HepG2 (cell line): ENCODE measurements around the gene APOM. TPM values are rescaled to one million over a fixed set of nuclear protein-coding genes. Genes with fewer than 3 reads are reported as not detected.
A peak's percentile ranks its signal among the peaks of the same experiment; 100 is the strongest.

Experiments used
- ARNT2 ChIP-seq: sonication (generic); formaldehyde crosslinking; IDR thresholded peaks from 2 replicates; pipeline ENCODE4 v1.8.0; 2022; ENCODE audit warnings: mild to moderate bottlenecking, low read depth, missing genetic modification reagents, moderate library complexity
- ATF1 ChIP-seq: IDR thresholded peaks from 2 replicates; pipeline ENCODE4 v1.6.1; 2016; ENCODE audit warnings: mild to moderate bottlenecking, control low read depth
- CCAR2 ChIP-seq: fragments of 200-400 bp; formaldehyde crosslinking; optimal IDR thresholded peaks from 2 replicates; pipeline ENCODE3; 2018; ENCODE audit warnings: low read depth, mild to moderate bottlenecking, low read length, moderate library complexity
- KLF9 ChIP-seq: IDR thresholded peaks from 2 replicates; pipeline ENCODE4 v1.6.1; 2016; ENCODE audit warnings: low read depth
- MAFF ChIP-seq: IDR thresholded peaks from 2 replicates; pipeline ENCODE4 v1.6.1; 2011; ENCODE audit warnings: low read depth, low read length, improper control_type of control experiment
- PCBP2 ChIP-seq: fragments of 200-400 bp; formaldehyde crosslinking; optimal IDR thresholded peaks from 2 replicates; pipeline ENCODE3; 2018; ENCODE audit warnings: low read length, low read depth; ENCODE audit not compliant: poor library complexity, severe bottlenecking
- RELA ChIP-seq: sonication (generic); formaldehyde crosslinking; IDR thresholded peaks from 2 replicates; pipeline ENCODE4 v1.4.0; 2020; ENCODE audit warnings: missing genetic modification reagents
- TBL1XR1 ChIP-seq: fragments of 150-350 bp; IDR thresholded peaks from 2 replicates; pipeline ENCODE4 v1.6.1; 2014; ENCODE audit warnings: borderline replicate concordance, low read length; ENCODE audit not compliant: partially characterized antibody
- ZNF550 ChIP-seq: sonication (generic); formaldehyde crosslinking; IDR thresholded peaks from 2 replicates; pipeline ENCODE4 v1.4.0; 2020; ENCODE audit warnings: mild to moderate bottlenecking, missing genetic modification reagents, borderline replicate concordance
- ZNF558 ChIP-seq: sonication (generic); formaldehyde crosslinking; IDR thresholded peaks from 2 replicates; pipeline ENCODE4 v1.9.0; 2022; ENCODE audit warnings: mild to moderate bottlenecking, missing genetic modification reagents, borderline replicate concordance
- polyA plus RNA-seq, 8 experiments: library from polyadenylated mRNA; depleted of rRNA in 3 of 8; stranded (reverse) in 7 of 8; unstranded in 1 of 8; fragments of >200 nt; fragmentation: Illumina TruSeq in 4 of 8; extraction: Trizol in 4 of 8; gene quantifications; 2 replicates each; pipeline versions ENCODE4 v1.2.1 to v1.2.3, GENCODE V29; 2011 to 2016; ENCODE audit warnings: low read depth in 4 of 8, missing spikeins in 1 of 8, mixed read lengths in 1 of 8; ENCODE audit not compliant: insufficient read depth in 1 of 8
- total RNA-seq, 5 experiments: library from RNA; depleted of rRNA; stranded (reverse); fragments of >200 nt; fragmentation: Illumina TruSeq; extraction: Trizol; gene quantifications; 2 replicates each; pipeline ENCODE4 v1.2.3, GENCODE V29; 2016; ENCODE audit warnings: low read depth in 1 of 5
- TF ChIP-seq, protein P1 (sequence below): sonication (generic); formaldehyde crosslinking; IDR thresholded peaks from 2 replicates; pipeline ENCODE4 v1.5.0; 2020; ENCODE audit warnings: mild to moderate bottlenecking, missing genetic modification reagents
- TF ChIP-seq, protein P2 (sequence below): sonication (generic); formaldehyde crosslinking; IDR thresholded peaks from 2 replicates; pipeline ENCODE4 v1.9.0; 2021; ENCODE audit warnings: missing genetic modification reagents, borderline replicate concordance
- TF ChIP-seq, protein P3 (sequence below): IDR thresholded peaks from 2 replicates; pipeline ENCODE4 v1.6.1; 2016; ENCODE audit warnings: low read depth, borderline replicate concordance
- TF ChIP-seq, protein P4 (sequence below): sonication (generic); formaldehyde crosslinking; IDR thresholded peaks from 2 replicates; pipeline ENCODE4 v1.5.1; 2020; ENCODE audit warnings: missing genetic modification reagents, mild to moderate bottlenecking, borderline replicate concordance
- TF ChIP-seq, protein P5 (sequence below): sonication (generic); formaldehyde crosslinking; IDR thresholded peaks from 2 replicates; pipeline ENCODE4 v1.4.0; 2020; ENCODE audit warnings: missing genetic modification reagents
- TF ChIP-seq, protein P6 (sequence below): sonication (generic); formaldehyde crosslinking; conservative IDR thresholded peaks from 2 replicates; pipeline ENCODE4 v1.8.0; 2022; ENCODE audit warnings: mild to moderate bottlenecking, moderate library complexity, missing genetic modification reagents

Gene APOM
- total and polyA plus RNA-seq, 2 of the 13 experiments (the other 11 are each of a cell fraction or from before 2014, with no cell fraction given), result 98.2 to 1,140 TPM

DNA sequence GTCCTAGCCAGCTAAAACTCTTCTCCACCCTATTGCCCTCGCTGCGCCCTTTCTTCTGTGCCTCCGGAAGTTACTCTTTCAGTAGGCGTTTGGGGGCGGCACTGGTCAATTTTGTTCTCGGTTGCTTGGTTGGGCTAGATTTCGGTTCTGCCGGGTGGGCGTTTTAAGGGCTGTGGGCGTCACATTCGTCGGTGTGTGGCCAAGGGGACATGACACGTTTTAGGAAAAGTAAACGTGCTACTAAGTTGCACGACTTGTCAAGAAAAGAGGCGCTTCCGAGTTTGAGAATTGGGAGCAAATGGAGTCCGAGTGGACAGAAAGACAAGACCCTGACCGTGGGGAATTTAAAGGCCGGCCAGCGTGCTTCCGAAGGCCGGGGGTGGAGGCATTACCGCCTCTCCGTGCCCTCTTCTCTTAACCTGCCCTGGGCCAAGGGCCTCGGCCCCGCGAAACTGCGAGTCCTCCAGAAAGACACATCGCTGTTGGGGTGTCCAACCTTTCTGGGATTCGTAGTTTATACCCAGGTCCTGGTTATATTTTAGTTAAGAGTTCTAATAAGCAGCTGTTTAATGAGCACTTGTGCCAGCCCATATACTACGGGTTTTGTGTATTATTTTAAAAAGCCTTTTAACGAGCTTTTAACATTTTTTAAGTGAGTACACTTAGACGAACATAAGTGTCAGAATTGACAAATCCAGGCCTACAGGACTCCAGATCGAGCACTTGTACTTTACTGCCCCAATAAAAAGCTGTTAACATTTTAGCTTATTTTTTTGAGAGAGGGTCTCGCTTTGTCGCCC, 2.6 kb upstream of the APOM start (continued):
- TF ChIP-seq, protein P1, sequence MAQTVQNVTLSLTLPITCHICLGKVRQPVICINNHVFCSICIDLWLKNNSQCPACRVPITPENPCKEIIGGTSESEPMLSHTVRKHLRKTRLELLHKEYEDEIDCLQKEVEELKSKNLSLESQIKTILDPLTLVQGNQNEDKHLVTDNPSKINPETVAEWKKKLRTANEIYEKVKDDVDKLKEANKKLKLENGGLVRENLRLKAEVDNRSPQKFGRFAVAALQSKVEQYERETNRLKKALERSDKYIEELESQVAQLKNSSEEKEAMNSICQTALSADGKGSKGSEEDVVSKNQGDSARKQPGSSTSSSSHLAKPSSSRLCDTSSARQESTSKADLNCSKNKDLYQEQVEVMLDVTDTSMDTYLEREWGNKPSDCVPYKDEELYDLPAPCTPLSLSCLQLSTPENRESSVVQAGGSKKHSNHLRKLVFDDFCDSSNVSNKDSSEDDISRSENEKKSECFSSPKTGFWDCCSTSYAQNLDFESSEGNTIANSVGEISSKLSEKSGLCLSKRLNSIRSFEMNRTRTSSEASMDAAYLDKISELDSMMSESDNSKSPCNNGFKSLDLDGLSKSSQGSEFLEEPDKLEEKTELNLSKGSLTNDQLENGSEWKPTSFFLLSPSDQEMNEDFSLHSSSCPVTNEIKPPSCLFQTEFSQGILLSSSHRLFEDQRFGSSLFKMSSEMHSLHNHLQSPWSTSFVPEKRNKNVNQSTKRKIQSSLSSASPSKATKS (CRISPR knock-in tag), result no peak
- TF ChIP-seq ZNF558 (no peak), ZNF550 (no peak), ATF1 (CRISPR knock-in tag) (peak; percentile 1; the same call in 1 of the 2 replicates), CCAR2 (no peak), ARNT2 (CRISPR knock-in tag) (no peak), RELA (CRISPR knock-in tag) (no peak; the same call in 1 of the 2 replicates), TBL1XR1 (no peak), KLF9 (CRISPR knock-in tag) (no peak), MAFF (peak; percentile 26; the same call in 1 of the 2 replicates), PCBP2 (no peak)
- TF ChIP-seq, protein P2, sequence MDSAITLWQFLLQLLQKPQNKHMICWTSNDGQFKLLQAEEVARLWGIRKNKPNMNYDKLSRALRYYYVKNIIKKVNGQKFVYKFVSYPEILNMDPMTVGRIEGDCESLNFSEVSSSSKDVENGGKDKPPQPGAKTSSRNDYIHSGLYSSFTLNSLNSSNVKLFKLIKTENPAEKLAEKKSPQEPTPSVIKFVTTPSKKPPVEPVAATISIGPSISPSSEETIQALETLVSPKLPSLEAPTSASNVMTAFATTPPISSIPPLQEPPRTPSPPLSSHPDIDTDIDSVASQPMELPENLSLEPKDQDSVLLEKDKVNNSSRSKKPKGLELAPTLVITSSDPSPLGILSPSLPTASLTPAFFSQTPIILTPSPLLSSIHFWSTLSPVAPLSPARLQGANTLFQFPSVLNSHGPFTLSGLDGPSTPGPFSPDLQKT (CRISPR knock-in tag), result no peak
- TF ChIP-seq, protein P3, sequence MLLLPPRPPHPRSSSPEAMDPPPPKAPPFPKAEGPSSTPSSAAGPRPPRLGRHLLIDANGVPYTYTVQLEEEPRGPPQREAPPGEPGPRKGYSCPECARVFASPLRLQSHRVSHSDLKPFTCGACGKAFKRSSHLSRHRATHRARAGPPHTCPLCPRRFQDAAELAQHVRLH (CRISPR knock-in tag), result no peak
- TF ChIP-seq, protein P4, sequence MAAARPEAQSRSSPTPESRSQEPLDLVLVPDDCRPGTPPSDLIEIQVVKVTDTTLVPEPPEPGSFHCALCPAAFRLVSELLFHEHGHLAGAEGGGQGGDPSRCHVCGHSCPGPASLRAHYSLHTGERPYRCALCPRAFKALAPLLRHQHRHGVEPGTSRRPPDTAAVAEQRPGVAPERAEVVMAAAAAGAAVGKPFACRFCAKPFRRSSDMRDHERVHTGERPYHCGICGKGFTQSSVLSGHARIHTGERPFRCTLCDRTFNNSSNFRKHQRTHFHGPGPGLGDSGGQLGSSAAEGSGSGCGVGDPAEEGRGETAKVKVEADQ (CRISPR knock-in tag), result no peak
- TF ChIP-seq, protein P5, sequence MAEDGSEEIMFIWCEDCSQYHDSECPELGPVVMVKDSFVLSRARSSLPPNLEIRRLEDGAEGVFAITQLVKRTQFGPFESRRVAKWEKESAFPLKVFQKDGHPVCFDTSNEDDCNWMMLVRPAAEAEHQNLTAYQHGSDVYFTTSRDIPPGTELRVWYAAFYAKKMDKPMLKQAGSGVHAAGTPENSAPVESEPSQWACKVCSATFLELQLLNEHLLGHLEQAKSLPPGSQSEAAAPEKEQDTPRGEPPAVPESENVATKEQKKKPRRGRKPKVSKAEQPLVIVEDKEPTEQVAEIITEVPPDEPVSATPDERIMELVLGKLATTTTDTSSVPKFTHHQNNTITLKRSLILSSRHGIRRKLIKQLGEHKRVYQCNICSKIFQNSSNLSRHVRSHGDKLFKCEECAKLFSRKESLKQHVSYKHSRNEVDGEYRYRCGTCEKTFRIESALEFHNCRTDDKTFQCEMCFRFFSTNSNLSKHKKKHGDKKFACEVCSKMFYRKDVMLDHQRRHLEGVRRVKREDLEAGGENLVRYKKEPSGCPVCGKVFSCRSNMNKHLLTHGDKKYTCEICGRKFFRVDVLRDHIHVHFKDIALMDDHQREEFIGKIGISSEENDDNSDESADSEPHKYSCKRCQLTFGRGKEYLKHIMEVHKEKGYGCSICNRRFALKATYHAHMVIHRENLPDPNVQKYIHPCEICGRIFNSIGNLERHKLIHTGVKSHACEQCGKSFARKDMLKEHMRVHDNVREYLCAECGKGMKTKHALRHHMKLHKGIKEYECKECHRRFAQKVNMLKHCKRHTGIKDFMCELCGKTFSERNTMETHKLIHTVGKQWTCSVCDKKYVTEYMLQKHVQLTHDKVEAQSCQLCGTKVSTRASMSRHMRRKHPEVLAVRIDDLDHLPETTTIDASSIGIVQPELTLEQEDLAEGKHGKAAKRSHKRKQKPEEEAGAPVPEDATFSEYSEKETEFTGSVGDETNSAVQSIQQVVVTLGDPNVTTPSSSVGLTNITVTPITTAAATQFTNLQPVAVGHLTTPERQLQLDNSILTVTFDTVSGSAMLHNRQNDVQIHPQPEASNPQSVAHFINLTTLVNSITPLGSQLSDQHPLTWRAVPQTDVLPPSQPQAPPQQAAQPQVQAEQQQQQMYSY (CRISPR knock-in tag), result no peak
- TF ChIP-seq, protein P6, sequence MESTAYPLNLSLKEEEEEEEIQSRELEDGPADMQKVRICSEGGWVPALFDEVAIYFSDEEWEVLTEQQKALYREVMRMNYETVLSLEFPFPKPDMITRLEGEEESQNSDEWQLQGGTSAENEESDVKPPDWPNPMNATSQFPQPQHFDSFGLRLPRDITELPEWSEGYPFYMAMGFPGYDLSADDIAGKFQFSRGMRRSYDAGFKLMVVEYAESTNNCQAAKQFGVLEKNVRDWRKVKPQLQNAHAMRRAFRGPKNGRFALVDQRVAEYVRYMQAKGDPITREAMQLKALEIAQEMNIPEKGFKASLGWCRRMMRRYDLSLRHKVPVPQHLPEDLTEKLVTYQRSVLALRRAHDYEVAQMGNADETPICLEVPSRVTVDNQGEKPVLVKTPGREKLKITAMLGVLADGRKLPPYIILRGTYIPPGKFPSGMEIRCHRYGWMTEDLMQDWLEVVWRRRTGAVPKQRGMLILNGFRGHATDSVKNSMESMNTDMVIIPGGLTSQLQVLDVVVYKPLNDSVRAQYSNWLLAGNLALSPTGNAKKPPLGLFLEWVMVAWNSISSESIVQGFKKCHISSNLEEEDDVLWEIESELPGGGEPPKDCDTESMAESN (CRISPR knock-in tag), result no peak
